EL (cell line): ENCODE results near the gene PHLDA2.

ENCODE experiments used
- DNase-seq: peaks from one replicate; pipeline ENCODE4 v3.0.0-alpha.2; 2016

Gene PHLDA2

DNA sequence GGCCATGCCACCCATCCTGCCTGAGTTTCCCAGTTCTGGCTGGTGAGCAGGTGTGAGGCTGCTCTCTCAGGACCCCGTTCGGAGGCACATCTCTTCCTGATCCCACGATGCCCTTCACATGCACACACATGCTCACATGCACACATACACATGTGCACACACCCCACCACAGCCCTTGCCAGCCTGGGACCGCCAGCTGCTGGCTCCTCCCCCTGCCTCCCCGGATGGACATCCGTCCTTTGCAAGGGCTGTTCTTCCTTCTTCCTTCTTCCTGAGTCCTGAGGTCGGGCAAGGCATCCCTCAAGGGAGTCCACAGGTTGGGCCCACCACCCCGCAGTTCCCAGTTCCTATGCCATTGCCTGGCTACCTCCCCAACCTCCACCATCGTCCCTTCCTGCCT lies 33.2 kb downstream of the PHLDA2 start:
- DNase-seq, result no peak

GRCh38 chr11:2893935-2894334 lies 35.3 kb downstream of the PHLDA2 start:
- DNase-seq, result no peak

DNA sequence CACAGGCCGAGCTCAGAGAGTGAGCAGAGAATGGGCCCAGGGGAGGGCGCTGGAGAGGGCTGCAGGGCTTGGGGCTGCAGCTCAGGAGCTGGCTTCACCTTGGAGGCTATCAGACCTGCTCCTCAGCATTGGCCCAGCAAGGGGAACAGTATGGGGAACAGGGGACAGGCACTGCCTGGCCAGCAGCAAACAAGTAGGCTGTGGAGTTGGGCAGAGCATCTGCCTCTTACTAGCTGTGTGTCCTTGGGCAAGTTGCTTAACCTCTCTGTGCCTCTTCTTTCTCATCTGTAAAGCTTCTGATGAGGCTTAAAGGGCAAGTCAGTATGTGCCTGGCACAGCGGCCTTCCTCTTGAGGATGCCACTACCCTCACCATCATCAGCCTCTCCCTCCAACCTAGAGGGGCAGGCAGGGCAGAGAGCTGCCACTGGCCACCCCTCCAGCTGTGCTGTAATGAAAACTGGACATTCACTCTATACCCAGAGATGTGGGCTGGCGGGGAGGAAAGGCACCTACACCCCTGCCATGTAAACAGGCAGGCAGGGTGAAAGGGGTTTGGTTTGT lies 36.2 kb downstream of the PHLDA2 start:
- DNase-seq, result no peak

GRCh38 chr11:2892215-2892966 lies 36.8 kb downstream of the PHLDA2 start:
- peak; percentile 68 for DNase-seq

DNA sequence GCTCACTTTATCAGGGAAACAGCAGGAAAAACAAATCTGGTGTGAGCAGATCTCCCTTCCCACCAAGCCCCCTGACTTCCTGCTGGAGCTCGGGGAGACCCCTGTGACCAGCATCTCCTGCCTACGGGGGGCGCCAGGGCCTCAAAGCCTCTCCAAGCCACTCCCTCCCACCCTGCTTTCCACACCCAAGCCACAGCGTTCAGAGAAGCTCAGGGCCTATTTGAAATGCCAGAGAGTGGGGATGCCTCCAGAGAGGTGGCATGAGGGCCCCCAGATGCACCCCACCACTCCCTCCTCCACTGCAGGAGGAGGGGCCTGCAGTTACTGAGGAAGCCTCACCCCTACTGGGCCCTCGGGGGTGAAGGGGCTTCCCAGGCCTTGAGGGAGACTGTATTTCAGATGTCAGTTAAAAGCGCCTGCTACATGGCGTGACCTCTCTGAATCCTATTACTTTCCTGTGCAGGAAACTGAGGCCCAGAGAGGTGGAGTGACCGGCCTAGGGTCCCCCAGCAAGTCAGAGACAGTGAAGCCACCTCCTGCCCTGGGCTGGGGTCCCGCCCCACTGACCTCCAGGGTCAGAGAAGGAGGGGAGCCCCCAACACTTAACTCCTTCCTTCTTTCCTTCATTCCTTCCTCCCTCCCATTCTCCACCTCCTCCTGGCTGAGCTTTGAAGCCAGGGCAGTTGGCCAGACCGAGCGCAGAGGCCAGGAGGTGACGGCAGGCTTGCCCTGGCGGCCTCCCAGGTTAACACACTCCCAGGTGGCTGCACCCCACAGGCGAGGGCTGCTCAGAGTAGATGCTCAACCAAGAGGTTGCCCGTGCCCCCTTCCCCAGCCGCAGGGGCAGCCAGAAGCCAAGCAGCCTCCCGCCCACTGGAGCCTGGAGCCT lies 37.6 kb downstream of the PHLDA2 start:
- DNase-seq, result no peak

GRCh38 chr11:2890466-2891294 lies 38.5 kb downstream of the PHLDA2 start:
- DNase-seq, result peak; percentile 41

- DNase-seq, result no peak
Observed at GRCh38 chr11:2889362-2890273, 39.6 kb downstream of the PHLDA2 start.

- peak; percentile 82 for DNase-seq
Observed at GRCh38 chr11:2888266-2888968, 40.8 kb downstream of the PHLDA2 start.

DNA sequence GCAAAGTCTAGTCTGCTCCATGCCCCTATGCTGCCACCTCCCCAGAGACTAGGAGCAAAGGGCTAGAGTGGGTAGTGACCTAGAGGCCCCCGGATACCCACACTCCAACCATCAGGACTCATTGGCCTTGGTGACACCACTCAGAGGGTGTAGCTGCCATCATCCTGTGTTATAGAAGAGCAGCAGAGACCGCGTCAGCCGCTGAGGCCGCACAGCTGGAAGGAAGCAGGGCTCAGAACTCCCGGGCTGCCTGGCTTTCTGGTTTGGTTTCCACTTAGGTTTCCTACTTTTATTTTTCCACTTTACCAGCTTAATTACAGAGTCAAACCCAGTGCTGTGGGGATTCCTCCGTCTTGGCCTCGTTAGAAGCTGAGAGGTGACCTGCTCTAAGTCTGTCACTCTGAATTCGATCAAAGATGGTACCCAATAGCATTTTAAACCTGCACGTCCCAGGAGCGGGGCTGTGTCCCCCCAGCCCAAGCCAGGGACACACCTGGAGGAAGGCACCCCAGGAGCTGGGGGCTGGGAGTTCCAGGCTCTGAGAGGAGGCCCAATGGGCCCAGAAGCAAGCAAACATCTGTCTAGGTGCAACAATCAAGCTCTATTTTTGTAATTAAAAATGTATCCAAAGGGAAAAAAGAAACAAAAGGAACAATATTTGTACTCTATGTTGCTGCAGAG lies 41.6 kb downstream of the PHLDA2 start:
- no peak for DNase-seq

GRCh38 chr11:2886936-2887335 lies 42.3 kb downstream of the PHLDA2 start:
- no peak for DNase-seq

DNA sequence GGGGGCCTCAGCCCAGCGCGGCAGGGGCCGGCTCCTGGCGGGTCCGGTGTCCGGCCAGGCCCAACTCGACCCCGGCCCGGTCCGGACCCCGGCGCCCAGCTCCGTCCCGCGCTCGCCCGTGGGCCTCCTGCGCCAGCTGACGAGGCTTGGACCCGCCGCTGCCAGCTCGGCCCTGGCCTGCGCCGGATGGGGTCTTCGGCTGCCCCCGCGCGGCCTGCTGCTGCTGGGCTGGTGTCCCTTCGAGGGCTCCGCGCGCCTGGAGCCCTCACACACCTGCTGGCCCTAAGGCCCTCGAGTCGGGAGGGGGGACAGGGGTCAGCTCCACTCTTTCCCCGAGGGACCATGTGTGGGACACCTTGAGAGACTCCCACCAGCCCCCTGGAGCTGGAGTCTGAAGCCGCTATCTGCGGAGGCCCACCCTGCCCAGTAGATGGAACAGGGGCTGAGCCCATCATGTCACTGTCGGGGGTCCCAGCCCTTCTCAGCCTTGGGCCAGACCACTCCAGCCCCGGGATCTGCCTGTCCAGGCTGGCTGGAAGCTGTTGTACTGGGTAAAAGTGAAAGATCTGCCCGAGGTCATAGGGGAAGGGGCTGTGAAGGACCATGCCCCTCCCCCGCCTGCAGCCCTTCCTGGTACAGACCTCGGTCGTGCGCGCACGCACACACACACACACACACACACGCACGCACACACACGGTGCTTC lies 42.9 kb downstream of the PHLDA2 start:
- no peak for DNase-seq

DNA sequence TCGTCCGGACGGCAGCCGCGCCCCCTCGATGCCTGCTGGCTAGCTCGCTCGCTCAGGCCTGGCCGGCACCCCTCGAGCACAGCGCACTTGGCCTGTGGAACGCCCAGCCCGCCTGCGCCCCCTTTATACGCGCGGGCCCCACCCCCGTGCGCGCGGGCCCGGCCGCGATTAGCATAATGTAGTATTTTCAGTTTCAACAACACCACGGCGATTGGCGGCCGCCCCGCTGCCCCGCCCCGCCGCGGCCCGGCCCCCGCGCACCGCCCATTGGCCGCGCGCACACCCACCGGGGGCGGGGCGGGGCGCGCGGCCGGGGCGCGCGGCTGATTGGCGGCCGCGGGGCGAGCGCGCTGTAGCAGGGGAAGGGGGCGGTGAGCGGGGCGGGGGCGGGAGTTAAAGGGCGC lies 43.5 kb downstream of the PHLDA2 start, which contains the start of gene CDKN1C:
TSS of gene CDKN1C (minus strand) at position 98 of the 404 bp plus-strand sequence. CDS start 319 bp downstream, outside the sequence.
- peak; percentile 78 for DNase-seq

DNA sequence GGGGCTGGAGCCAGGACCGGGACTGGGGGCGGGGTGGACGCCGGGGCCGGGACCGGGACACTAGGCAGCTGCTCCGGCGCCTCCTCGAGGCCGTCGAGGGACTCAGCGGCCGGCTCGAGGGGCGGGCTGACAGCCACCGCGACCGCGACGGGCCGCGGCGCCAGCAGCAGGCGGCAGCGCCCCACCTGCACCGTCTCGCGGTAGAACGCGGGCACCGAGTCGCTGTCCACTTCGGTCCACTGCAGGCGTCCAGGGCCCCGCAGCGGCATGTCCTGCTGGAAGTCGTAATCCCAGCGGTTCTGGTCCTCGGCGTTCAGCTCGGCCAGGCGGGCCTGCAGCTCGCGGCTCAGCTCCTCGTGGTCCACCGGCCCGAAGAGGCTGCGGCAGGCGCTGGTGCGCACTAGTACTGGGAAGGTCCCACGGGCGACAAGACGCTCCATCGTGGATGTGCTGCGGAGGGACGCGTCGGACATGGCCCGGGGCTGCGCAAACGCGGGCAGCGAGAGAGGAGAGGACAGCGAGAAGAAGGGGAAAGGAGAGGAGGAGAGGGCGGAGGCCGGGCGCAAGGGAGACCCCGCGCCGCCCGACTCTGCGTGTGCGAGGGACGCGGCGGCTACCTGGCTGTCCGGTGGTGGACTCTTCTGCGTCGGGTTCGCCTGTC lies 44.1 kb downstream of the PHLDA2 start:
- DNase-seq, result peak; percentile 50

DNA sequence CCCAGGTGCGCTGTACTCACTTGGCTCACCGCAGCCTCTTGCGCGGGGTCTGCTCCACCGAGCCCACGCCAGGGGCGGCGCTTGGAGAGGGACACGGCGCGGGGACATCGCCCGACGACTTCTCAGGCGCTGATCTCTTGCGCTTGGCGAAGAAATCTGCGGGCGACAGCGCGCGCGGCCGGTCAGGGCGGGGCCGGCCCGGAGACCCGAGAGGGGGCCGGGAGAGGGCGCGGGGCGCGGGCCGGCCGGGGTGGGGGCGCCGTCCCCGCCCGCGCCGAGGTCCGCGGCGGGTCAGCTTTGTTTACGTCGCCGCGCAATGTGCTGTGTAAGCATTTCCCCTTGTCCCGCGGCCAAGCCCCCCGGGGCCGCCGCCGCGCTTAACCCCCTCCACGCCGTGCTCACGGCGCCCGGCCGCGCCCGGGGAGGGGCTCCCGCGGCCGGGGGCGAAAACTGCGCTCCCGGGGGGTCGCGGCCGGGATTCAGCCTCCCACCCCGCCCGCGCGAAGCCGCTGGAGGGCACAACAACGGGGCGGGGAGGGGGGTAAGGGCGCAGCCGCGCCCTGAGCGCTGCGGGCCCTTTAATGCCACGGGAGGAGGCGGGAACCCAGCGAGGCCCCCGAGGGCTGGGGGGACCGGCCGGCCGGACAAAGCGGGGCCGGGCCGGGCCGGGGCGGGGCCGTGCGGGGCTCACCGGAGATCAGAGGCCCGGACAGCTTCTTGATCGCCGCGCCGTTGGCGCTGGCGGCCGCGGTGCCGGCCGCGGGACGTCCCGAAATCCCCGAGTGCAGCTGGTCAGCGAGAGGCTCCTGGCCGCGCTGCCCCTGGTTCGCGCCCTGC lies 45.0 kb downstream of the PHLDA2 start:
- no peak for DNase-seq

DNA sequence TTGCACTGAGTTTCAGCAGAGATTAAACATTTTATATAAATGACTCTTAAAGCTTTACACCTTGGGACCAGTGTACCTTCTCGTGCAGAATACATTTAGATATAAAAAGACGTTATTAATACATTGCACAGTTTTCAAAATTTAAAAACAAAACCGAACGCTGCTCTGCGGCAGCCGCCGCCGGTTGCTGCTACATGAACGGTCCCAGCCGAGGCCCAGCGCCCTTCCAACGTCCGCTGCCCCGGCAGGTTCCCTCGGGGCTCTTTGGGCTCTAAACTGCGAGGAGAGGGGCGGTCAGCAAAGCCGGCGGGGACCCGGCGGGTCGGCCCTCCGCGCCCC lies 45.6 kb downstream of the PHLDA2 start:
- no peak for DNase-seq

DNA sequence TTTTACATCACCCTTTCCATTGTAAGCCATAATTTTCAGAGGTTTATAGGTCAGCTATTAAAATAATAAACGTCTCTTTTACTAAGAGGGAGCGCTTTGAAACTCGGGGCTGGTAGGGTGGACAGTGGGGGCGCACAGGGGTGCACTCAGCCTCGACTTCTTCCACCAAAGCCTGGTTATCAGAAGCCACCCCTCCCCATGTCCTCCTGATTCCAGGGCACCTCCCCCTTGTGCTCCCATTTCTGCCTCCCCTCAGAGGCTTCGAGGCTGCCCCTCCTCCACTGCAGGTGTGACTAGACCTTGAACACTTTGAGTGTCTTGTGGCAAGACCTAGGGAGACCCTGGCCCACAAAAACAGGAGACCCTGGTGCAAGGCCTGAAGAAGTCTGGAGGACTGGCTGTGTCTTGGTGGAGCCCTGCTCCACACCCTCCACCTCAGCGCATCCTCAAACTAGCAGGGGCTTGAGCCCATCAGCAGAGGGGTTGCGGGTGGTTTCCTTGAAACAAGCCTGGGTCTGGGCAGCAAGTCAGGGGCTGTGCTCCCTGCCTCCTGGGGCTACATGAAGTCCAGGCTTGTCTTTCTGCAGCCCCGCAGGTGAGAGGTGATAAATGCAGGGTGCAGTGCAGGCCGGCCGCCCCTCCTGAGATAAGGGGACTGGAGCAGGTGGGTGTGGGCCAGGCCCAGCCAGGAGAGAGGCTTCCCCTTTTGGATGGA lies 46.7 kb downstream of the PHLDA2 start:
- DNase-seq, result no peak

DNA sequence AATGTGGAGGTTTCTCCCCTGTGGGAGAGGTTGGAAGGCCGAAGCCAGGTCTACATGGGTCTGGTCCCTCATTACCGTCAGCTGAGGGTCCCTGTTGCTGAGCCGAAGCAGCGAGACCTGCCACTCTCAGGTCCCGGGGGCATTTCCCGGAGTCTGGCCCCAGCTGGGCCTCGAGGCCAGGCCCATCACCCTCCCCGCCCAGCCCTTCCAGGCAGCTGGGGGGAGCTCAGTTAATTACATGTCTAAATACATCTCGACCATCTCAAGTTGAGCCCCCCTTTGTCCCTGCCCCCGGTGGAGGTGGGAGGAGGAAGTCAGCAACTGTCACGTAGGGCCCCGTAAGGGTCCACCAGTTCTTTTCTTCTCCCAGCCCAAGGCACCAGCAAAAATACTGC lies 47.2 kb downstream of the PHLDA2 start:
- no peak for DNase-seq
